ENCODE data around the gene MOGAT1. TPM values are rescaled to one million over a fixed set of nuclear protein-coding genes. Genes with fewer than 3 reads are reported as not detected.

The MOGAT1 gene
- total RNA-seq, 1 experiment from 2014 or later, result not detected

- no CpG with 5 or more reads among the region's 5 CpGs for WGBS (ENCODE audit: extremely low coverage, insufficient read length, low lambda C conversion rate)
- H3K36me3 Mint-ChIP-seq (ENCODE audit: insufficient read depth in 1 of 3, low read depth in 3 of 3), result peaks cover 27 to 82% (median 79%) of the 10 kb centered on the region in 3 experiments; a peak in 6 of 7 replicates
- Histone ChIP-seq H2BK120ac (ENCODE audit: low read depth, low read length, poor library complexity, severe bottlenecking) (no peak overlapping the region), H3K9me3 (ENCODE audit: control insufficient read depth, low read depth, low read length) (no peaks in the 10 kb centered on the region), H3K14ac (ENCODE audit: insufficient read depth, low read length) (no peak overlapping the region), H3K4ac (ENCODE audit: low read depth, low read length) (no peak overlapping the region), H4K5ac (ENCODE audit: insufficient read length, low read depth, low read length) (no peak overlapping the region), H2BK20ac (ENCODE audit: low read depth, low read length, poor library complexity, severe bottlenecking) (no peak overlapping the region), H3K79me1 (ENCODE audit: insufficient read depth, low read depth, low read length, poor library complexity, severe bottlenecking) (no peaks in the 10 kb centered on the region), H3K9ac (ENCODE audit: extremely low read depth, insufficient read length, low read length) (no peak overlapping the region), H2BK15ac (ENCODE audit: low read depth, low read length) (no peak overlapping the region), H3K4me2 (ENCODE audit: insufficient read depth, insufficient read length, low read length) (no peak overlapping the region), H2AK5ac (ENCODE audit: insufficient read length, low read length) (no peak overlapping the region), H3K27ac (ENCODE audit: insufficient read length, low read depth, low read length) (no peak overlapping the region), H3K23me2 (ENCODE audit: insufficient read length, low read depth, low read length, poor library complexity, severe bottlenecking) (no peaks in the 10 kb centered on the region), H2BK12ac (ENCODE audit: insufficient read length, low read depth, low read length) (no peak overlapping the region), H3K4me1 (ENCODE audit: insufficient read depth, low read length) (no peaks in the 10 kb centered on the region), H4K8ac (replicated peaks; ENCODE audit: insufficient read length, low read depth, low read length) (no peak overlapping the region), H3K23ac (ENCODE audit: insufficient read length, low read depth, low read length) (no peak overlapping the region), H3T11ph (ENCODE audit: low read length) (no peak overlapping the region), H3K27me3 (ENCODE audit: insufficient read depth, low read length) (no peaks in the 10 kb centered on the region), H3K56ac (ENCODE audit: insufficient read length, low read depth, low read length) (no peak overlapping the region), H3K18ac (ENCODE audit: insufficient read length, low read depth, low read length) (no peak overlapping the region), H2BK5ac (ENCODE audit: insufficient read length, low read length) (no peak overlapping the region), H4K91ac (ENCODE audit: insufficient read length, low read depth, low read length) (no peak overlapping the region), H2AFZ (ENCODE audit: low read length) (no peak overlapping the region), H3K79me2 (ENCODE audit: insufficient read depth, low read length) (no peaks in the 10 kb centered on the region), H4K20me1 (ENCODE audit: control insufficient read depth, insufficient read depth, insufficient read length) (no peaks in the 10 kb centered on the region)
- no peak overlapping the region for H3K27ac Mint-ChIP-seq
- no peaks in the 10 kb centered on the region for H3K27me3 Mint-ChIP-seq (ENCODE audit: low read depth)
- no peak overlapping the region for H3K4me3 Mint-ChIP-seq
- no peak for TF ChIP-seq CTCF (conservative IDR thresholded peaks at IDR 0.05)
- H3K4me1 Mint-ChIP-seq, result no peaks in the 10 kb centered on the region
- DNase-seq, result no peak
- no peaks in the 10 kb centered on the region for H3K9me3 Mint-ChIP-seq
Measured at GRCh38 chr2:222627764-222628163, 43.7 kb upstream of the MOGAT1 start.

Measured in H9 (cell line).